ENCODE data around the gene SLC1A1.

Gene SLC1A1

GRCh38 chr9:4489919-4490704 is at the start of gene SLC1A1:
TSS of gene SLC1A1 (plus strand) at chr9:4490468. CDS start at chr9:4490680, 212 bp downstream.
- peak; percentile 34 for DNase-seq

DNA sequence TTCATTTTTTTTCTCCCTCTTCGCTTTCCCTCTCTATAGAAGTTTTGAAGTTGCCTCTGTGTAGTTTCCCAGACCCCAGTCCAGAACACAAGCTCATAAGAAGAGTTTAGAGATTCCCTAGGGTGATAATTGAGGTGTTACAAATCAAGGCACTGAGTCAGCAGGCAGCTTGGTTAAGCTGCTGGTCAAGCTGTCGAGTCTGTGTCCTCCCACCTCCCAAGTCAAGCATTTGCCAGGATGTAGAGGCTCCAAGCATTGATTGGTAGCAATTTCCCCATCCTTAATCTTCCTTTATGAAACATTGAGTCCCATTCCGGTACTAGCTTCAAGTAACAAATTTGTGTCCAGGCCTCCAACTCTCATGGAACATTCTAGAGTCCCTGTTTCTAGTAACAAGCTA is 47.5 kb upstream of the SLC1A1 start:
- no peak for DNase-seq

GRCh38 chr9:4443439-4443838 is 46.8 kb upstream of the SLC1A1 start:
- DNase-seq: no peak

DNA sequence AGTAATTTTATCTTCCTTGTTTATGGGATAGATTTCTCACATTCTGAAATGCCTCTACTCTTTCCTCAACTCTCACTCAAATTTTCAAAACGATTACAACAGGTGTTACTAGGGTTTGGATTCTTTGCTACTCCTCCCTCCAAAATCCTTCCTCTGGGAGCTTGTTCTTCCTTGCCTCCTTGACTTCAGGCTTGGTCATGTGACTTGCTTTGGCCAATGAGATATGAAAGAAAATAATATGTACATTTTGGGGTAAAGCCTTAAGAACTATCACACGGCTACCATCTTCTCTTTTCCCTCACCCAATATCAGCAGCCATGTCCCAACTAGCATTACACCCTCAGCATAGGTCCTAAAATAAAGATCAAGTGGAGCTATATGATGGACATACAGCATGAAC is 28.8 kb upstream of the SLC1A1 start:
- no peak for DNase-seq

- no peak for DNase-seq
These were observed 26.4 kb upstream of the SLC1A1 start for GRCh38 chr9:4463824-4464223.

GRCh38 chr9:4464911-4465513 is 25.3 kb upstream of the SLC1A1 start:
- no peak for DNase-seq

DNA sequence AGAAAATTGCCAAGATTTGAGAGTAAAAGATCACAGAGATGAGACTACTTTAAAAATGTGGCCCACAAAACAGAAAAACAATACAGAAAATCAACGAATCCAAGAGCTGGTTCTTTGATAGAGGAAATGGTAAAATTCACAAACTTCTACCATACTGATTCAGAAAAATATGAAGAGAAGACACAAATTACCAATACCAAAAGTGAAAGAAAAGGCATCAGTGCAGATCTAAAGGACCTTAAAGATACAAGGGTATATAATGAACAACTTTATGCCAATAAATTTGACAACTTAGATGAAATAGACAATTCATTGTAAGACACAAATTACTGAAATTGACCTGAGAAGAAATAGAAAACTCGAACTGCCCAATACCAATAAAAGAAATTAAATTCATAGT is 24.4 kb upstream of the SLC1A1 start:
- DNase-seq: no peak

GRCh38 chr9:4475301-4475700 is 15.0 kb upstream of the SLC1A1 start:
- DNase-seq: no peak

- no peak for DNase-seq
These were observed 4.1 kb upstream of the SLC1A1 start for GRCh38 chr9:4486176-4486575.

DNA sequence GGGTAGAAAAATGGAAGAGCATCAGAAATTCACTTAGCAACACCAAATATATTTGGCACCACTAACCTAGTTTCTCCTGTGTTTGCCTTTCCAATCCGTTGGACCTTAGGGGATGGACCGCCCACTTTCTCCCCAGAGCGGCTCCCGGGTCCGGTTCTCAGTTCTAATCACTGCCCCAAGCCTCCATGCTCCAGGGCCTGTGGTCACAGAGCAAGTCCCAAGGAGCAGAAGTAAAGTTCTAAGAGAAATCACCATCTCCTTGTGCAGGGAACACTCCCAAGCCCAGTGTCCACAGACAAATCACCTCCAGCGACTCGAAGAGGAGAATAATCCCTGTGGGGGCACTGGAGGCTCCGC is 728 bp upstream of the SLC1A1 start:
- peak; percentile 13 for DNase-seq

- no peak for DNase-seq
These were observed 697 bp downstream of the SLC1A1 start for GRCh38 chr9:4490705-4491625.

DNA sequence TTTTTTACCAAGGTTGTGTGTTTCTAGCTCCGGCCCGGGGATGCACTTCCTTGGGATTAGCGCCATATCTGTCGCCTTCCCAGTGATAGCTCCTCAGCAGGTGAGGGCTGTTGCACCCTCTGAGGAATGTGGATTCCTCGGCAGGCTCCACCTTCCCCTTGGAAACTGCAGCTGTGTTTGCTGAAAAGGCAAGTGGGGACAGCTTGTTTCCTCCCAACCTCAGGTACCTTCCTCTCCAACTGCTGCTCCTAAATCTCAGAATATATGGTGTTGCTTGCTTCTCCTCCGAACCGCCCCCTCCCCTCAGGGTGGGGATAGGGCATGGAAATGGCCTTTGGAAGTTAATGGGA is 1.3 kb downstream of the SLC1A1 start:
- no peak for DNase-seq

- no peak for DNase-seq
These were observed 4.1 kb downstream of the SLC1A1 start for GRCh38 chr9:4494332-4494731.

DNA sequence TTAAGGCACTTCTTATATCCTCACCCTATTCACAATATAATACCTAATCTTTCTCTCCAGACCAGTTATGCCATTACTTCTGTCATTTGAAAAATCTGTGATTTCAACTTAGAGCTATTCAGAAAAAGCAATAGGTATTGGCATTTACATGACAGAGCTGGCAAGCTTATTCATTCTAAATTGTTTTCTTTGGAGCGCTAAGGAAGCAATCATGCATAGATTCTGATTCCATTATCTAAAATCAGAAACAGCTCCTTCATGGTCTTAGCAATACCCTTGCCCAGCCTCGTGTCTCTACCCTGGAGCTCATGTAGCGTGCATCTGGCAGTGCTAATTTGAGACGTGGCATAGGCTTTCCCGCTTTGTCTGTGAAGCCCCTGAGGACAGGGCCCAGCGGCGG is 4.5 kb downstream of the SLC1A1 start:
- DNase-seq: no peak

DNA sequence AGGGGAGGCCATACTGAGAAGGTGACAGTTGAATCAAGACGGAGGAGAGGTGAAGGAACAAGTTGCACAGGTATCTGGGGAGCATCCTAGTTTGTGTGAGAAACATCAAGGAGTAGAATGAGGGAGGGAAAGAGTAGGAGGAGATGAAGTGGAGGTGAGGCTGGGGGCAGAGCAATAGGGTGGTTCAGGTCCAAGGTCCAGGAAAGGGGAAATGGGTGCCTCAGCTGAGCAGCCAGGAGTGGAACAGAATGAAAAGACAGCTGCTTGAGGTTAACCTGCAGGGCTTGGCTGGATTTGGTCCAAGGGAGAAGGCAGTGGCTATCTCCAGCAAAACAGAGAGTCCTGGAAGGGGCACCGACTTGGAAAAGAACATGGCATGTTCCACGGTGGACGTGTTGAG is 5.3 kb downstream of the SLC1A1 start:
- DNase-seq: no peak

DNA sequence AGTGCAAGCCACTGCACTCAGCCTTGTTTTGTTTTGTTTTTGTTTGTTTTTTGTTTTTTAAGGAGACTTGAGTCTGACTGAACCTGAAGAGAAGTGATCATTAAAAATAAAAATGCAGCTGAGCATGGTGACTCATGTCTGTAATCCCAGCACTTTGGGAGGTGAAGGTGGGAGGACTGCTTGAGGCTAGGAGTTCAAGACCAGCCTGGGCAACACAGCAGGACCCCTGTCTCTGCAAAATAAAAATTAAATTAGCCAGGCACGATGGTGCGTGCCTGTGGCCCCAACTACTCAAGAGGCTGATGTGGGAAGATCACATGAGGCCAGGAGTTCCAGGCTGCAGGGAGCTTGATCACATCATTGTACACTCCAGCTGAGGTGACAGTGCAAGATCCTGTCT is 6.2 kb downstream of the SLC1A1 start:
- DNase-seq: no peak

DNA sequence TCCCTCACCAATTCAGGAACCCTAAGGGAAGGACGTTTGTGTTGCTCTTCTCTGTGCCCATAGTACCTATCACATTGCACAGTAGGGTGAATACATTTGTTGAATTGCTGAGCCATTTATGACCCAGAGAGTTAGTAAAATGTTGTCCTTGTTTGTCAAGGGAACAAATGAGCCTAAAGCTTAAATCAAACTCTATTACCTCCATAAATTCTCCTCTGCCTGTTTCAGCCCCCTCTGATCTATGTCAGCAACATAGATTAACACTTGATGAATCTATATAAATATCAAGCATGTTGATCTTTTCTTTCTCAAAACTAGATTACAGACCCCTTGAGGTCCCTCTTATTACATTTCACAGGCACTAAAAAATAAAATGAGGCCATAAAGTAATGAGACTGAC is 7.1 kb downstream of the SLC1A1 start:
- DNase-seq: no peak

- no peak for DNase-seq
These were observed 7.6 kb downstream of the SLC1A1 start for GRCh38 chr9:4497855-4498254.

DNA sequence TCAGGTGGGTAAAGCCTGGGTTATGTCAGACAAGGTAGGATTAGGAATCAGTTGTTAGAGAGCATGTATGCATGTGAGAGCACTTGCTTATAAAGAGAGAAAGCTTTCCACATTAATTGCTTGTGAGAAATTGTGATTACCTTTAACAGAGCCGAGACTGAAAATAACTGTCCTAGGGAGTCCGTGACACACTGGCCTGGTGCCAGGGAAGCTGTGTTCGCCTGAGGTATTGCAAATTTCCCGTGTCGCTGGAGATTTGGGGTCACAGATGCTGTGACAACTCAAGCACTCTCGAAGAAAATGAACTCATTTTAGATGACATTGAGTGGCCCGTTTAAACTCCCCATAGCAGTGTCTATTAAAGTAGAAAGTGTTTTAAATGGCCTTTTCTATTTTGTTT is 9.6 kb downstream of the SLC1A1 start:
- no peak for DNase-seq

DNA sequence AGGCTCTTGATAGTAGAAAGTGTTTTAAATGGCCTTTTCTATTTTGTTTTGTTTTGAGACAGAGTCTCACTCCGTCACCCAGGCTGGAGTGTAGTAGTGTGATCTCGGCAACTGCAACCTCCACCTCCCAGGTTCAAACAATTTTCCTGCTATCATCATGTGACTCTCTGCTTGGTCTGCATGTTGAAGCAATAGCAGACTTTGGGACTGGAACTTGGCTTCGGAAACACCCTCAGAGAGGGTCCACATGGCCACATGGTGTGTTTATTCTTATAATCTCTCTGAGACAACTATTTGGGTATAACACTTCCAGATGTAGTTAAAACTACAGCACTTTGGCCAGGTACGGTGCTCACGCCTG is 10.9 kb downstream of the SLC1A1 start:
- DNase-seq: no peak

GRCh38 chr9:4502444-4502843 is 12.2 kb downstream of the SLC1A1 start:
- DNase-seq: no peak

- DNase-seq: no peak
These were observed 12.8 kb downstream of the SLC1A1 start for GRCh38 chr9:4503103-4503502.

GRCh38 chr9:4504250-4504649 is 14.0 kb downstream of the SLC1A1 start:
- DNase-seq: no peak

DNA sequence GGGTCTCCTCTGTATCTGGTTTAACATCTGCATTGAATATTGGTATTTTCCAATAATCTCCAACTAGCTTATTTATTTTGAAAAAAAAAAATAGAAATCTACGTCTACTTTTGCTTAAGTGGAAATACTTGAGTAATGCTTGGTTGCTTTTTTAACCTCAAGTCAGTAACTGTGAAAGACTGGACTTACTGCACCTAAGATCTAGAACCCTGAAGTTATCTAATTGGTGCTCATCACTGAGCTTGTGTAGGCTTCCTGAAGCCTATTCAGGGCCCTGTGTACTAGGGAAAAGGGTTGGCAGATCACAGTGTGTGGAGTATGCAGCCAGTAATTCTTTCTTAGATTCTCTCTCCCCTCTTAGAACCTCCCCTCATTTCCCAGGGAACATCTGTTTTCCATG is 16.2 kb downstream of the SLC1A1 start:
- DNase-seq: no peak

All from NCI-H748 treated with DMSO at 0.1 percent for 48 hours (cell line).